Measurements from ENCODE around the gene ZBP1.

The ZBP1 gene

GRCh38 chr20:57568088-57568896 is 51.9 kb downstream of the ZBP1 start:
- DNase-seq: no peak

DNA sequence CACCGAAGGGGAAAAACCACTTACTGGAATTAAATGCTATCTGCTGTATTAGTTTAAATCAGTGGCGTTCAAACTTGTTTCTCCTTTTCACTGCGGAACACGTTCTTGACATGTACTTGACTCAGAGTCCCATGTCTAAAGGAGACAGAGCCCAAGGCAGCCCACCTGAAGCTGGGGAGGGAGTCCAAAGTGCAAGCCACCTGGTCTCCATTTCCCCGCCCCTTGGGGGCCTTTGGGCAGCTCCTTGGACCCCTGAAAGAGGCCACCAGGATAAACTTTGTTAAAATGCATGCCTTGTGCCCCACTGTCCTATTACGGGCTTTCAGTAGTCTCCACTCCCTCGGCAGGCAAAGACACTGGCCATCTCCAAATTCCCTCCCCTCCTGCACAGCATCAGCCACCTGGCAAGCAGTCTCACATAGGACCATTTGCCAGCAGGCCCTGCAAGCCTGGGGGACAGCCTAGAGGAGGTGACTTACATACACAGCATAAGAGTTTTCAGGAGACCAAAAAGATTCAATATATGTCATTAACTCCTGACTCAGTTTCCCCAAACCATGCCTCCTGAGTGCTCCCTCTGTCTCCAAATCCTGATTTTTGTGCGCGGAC is 52.7 kb downstream of the ZBP1 start:
- DNase-seq: no peak

- DNase-seq: no peak
These were observed 53.3 kb downstream of the ZBP1 start for GRCh38 chr20:57566803-57567459.

DNA sequence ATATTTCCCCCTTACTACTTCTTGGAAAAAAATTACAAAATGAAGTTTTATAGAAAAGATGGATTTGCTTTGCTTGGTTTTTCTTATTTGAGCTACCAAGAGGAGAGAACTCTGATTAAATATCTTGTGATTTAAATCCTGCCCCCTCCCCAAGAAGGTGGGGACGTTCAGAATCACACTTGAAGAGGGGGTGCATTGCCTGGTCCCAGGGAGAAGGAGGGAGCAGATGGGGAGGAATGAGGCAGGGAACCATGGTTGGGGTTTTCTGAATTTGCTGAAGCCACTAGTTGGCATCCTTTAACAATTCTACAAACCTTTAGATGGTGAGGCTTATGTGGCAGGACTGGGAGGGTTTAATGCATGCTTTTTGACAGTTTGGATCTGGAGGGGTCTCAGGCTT is 53.8 kb downstream of the ZBP1 start:
- DNase-seq: no peak

GRCh38 chr20:57564951-57565642 is 55.1 kb downstream of the ZBP1 start:
- DNase-seq: no peak

GRCh38 chr20:57564180-57564802 is 55.9 kb downstream of the ZBP1 start:
- no peak for DNase-seq

- DNase-seq: no peak
These were observed 56.7 kb downstream of the ZBP1 start for GRCh38 chr20:57563522-57563921.

DNA sequence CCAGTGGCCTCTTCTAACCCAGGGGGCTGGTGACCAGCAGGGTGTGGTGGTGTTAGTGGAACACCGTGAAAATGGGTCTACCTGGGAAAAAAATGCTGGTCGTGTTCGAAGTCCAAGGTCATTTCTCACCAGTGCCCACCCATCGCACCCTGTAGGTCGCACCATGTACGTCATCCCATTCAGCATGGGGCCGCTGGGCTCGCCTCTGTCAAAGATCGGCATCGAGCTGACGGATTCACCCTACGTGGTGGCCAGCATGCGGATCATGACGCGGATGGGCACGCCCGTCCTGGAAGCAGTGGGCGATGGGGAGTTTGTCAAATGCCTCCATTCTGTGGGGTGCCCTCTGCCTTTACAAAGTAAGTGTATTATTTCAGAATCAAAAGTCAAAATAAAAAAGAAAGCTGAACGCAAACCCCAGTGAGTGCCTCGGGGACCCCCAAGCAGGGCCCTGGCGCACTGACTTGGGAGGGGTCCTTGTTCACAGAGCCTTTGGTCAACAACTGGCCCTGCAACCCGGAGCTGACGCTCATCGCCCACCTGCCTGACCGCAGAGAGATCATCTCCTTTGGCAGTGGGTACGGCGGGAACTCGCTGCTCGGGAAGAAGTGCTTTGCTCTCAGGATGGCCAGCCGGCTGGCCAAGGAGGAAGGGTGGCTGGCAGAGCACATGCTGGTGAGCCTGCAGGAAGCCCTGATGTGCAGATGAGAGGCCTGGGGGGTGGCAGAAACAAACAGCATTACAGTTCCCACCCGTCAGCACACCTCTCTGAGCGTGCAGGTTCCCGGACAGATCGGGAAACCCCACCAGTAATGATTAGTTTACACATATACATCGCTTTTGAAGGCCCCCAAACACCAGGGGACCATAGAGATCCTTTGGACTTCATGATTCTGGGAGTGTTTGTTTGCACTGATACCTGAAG is 57.4 kb downstream of the ZBP1 start:
- DNase-seq: no peak

DNA sequence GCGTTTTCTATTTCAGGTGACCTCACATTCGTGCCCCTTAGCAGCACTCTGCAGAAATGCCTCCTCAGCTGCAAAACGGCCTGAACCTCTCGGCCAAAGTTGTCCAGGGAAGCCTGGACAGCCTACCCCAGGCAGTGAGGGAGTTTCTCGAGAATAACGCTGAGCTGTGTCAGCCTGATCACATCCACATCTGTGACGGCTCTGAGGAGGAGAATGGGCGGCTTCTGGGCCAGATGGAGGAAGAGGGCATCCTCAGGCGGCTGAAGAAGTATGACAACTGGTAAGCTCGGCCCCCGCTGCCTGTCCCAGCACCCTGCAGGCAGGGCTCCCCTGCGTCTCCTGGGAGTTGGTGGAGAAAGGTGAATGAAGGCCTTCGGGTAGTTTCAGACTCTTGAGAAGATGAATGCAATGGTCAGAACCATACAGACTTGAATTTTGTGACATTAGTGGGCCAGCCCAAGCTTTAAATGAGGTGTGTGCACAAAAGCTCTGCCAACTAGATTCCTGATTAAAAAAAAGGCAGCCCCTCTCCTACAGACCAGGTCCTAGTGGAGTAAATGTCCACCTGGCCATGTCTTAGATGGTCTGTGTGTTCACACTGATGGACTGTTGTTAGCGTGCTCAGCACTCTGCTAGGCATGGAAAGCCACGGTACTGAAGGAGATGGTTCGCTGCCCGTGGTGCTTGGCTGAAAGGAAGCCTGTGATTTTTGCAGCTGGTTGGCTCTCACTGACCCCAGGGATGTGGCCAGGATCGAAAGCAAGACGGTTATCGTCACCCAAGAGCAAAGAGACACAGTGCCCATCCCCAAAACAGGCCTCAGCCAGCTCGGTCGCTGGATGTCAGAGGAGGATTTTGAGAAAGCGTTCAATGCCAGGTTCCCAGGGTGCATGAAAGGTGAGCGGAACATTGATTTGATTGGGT is 58.6 kb downstream of the ZBP1 start:
- no peak for DNase-seq

DNA sequence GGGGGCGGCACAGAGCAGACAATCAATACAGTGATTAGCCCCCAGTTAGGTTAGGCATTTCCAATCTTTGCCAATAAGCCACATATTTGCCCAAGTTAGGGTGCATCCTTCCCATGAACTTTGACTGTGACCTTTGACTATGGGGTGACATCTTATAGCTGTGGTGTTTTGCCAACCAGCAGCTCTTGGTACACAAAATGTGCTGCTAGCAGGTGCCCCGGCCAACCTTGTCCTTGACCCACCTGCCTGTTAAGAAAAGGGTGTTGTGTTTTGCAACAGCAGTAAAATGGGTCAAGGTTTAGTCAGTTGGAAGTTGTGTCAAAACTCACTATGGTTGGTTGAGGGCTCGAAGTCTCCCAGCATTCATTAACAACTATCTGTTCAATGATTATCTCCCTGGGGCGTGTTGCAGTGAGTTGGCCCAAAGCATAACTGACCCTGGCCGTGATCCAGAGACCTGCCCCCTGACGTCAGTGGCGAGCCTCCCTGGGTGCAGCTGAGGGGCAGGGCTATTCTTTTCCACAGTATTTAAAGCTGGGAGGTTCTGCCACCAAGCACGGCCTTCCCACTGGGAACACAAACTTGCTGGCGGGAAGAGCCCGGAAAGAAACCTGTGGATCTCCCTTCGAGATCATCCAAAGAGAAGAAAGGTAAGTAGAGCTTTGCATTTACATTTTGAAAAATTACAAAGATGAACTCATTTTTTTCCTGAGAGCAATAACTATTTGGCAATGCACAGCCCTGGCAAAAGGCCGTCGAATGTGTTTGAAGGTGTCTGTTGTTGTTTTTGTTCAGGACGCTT is 59.5 kb downstream of the ZBP1 start, which contains the start of gene PCK1:
TSS of gene PCK1 (plus strand) at position 557 of the 802 bp plus-strand sequence. CDS start 302 bp downstream, outside the sequence.
- DNase-seq: no peak

- no peak for DNase-seq
These were observed 60.3 kb downstream of the ZBP1 start for GRCh38 chr20:57559658-57560553.

- DNase-seq: no peak
These were observed 61.0 kb downstream of the ZBP1 start for GRCh38 chr20:57559289-57559634.

DNA sequence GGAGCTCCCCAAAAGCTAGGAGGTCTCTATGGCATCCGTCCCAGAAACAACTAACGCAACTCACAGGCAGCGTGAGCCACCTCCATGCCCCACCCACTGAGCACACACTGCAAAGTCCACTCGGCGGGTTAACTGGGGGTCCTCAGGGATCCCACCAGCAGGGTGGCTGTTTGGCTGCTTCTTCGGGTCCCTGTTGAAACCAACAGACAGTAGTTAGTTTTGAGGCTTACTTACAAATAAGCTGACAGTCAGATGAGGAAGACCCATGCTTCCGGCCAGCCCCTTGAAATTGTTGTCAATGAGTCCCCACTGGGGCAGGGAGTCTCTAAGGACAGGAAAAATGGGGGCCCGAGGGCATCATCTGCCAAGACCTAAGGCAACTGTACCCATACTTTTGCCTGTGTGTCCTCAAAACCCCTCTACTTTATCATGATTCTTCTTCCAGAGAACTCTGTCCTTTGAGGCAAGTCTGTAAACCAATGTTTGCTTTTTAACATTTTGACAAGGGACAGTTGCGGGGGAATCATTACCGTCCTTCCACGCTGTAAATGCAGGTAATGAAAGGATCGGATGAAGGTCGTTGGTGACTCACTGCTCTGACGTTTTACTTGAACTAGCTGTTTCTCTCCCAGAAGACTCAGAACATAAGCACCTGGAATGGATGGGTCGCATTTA is 61.5 kb downstream of the ZBP1 start:
- DNase-seq: no peak

DNA sequence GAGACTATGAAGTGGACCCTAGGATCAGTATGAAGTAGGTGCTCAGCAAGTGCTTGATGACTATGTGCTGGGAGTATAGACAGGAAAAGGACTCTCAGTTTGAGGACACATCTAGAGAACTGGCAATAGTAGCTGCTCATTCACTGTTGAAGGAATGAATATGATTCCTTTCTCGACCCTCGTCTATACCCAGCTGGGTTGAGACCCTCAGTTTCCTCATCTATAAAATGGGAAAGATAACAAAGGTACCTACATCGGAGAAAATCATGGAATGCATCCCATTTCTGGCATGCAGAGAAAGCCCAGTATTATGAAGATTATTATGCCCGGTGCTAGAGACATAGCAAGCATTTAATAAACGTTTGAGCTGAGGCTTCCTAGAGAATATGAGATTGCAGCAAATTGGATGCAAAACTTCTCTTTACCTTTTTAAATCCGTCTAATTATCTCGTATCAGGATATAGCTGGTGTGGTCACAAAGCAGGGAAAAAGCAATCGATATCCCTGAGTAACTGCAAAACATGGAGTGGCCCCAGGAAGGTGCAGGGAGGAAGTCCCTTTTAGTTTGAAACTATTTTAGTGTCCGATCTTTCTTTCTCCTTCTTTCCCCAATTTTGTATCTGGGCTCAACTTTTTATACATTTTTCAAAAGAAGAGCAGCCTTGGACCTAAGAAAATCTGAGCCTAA is 62.2 kb downstream of the ZBP1 start:
- no peak for DNase-seq

DNA sequence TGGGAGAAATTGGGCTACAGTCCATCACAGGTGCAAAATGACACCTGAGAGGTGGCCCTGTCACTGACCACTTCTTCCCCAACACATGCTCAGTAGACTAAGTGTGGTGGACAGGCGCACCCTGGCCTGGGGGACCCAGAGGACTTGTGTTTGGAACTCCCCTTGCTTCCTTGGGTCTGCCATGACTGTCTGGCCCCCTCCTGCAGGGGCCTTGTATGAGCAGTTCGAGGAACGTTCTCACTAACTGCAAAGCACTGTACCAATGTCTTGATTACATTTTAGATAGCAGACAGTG is 63.3 kb downstream of the ZBP1 start:
- no peak for DNase-seq

GRCh38 chr20:57555457-57556184 is 64.6 kb downstream of the ZBP1 start:
- DNase-seq: no peak

All from activated naive CD4-positive, alpha-beta T cell treated with Interleukin-2 at 50 U/mL for 16 hours (primary cell).